K562 (cell line): ENCODE results near the gene ING2. TPM values are rescaled to one million over a fixed set of nuclear protein-coding genes. Genes with fewer than 3 reads are reported as not detected.

ENCODE experiments used
- CAMTA2 ChIP-seq: fragments of 250-450 bp; sonication (Bioruptor Pico); conservative IDR thresholded peaks from 2 replicates; pipeline ENCODE4 v1.5.1; 2022
- CBX3 ChIP-seq, 2 experiments: IDR thresholded peaks; 1 replicate in 1 of 2; 2 replicates in 1 of 2; pipeline ENCODE4 v1.6.1; 2012; ENCODE audit warnings: inconsistent platforms in 2 of 2, low read length in 2 of 2, borderline replicate concordance in 1 of 2, control low read depth in 1 of 2
- EGR1 ChIP-seq: fragments of 450-650 bp; conservative IDR thresholded peaks from 2 replicates; pipeline ENCODE4 v1.6.1; 2017; ENCODE audit warnings: mild to moderate bottlenecking
- FOXJ2 ChIP-seq: fragments of 200-800 bp; sonication (Bioruptor generic); IDR thresholded peaks from 2 replicates; pipeline ENCODE4 v1.6.1; 2016; ENCODE audit warnings: missing genetic modification characterization, missing compliant biosample characterization
- FOXP1 ChIP-seq: sonication (generic); formaldehyde crosslinking; IDR thresholded peaks from 2 replicates; pipeline ENCODE4 v1.8.0; 2022; ENCODE audit warnings: mild to moderate bottlenecking, missing genetic modification reagents
- GTF3C2 ChIP-seq: IDR thresholded peaks from 3 replicates; pipeline ENCODE4 v1.6.1; 2011; ENCODE audit warnings: borderline replicate concordance, mild to moderate bottlenecking, moderate library complexity; ENCODE audit not compliant: insufficient read length; ENCODE audit errors: extremely low read depth
- KLF1 ChIP-seq: fragments of 450-650 bp; IDR thresholded peaks from 2 replicates; pipeline ENCODE4 v1.6.1; 2016; ENCODE audit warnings: missing genetic modification characterization, missing compliant biosample characterization
- MBD1 ChIP-seq: fragments of 250-450 bp; sonication (Bioruptor Pico); IDR thresholded peaks from 2 replicates; pipeline ENCODE4 v1.8.0; 2022; ENCODE audit warnings: inconsistent platforms
- NELFE ChIP-seq: IDR thresholded peaks from 2 replicates; pipeline ENCODE4 v1.6.1; 2011; ENCODE audit warnings: mild to moderate bottlenecking; ENCODE audit not compliant: insufficient read depth, insufficient read length
- NONO ChIP-seq, 2 experiments: fragments of 200-400 bp in 1 of 2; fragments of 450-650 bp in 1 of 2; formaldehyde crosslinking in 1 of 2; IDR thresholded peaks; 2 replicates each; pipeline ENCODE4 v1.6.1; 2017; ENCODE audit warnings: low read depth in 2 of 2, mild to moderate bottlenecking in 2 of 2, moderate library complexity in 2 of 2, low read length in 1 of 2
- PHF8 ChIP-seq: fragments of 200-600 bp; sonication (generic); IDR thresholded peaks from 2 replicates; pipeline ENCODE4 v1.6.1; 2012; ENCODE audit warnings: mixed run types, mild to moderate bottlenecking, inconsistent platforms, low read length, moderate library complexity, borderline replicate concordance
- SMARCB1 ChIP-seq: IDR thresholded peaks from 2 replicates; pipeline ENCODE4 v1.6.1; 2011; ENCODE audit warnings: improper control_type of control experiment, low read depth; ENCODE audit not compliant: insufficient read length
- SRSF9 ChIP-seq: fragments of 200-400 bp; formaldehyde crosslinking; IDR thresholded peaks from 2 replicates; pipeline ENCODE4 v1.6.1; 2017; ENCODE audit warnings: low read depth, low read length, borderline replicate concordance
- TARDBP ChIP-seq: fragments of 450-650 bp; IDR thresholded peaks from 2 replicates; pipeline ENCODE4 v1.6.1; 2016
- THAP7 ChIP-seq: fragments of 250-450 bp; sonication (Bioruptor Pico); IDR thresholded peaks from 2 replicates; pipeline ENCODE4 v1.5.0; 2021
- YY1 ChIP-seq, 3 experiments: IDR thresholded peaks; 2 replicates each; pipeline ENCODE4 v1.6.1; 2011; ENCODE audit warnings: low read length in 2 of 3, mild to moderate bottlenecking in 2 of 3, moderate library complexity in 2 of 3, borderline replicate concordance in 1 of 3, control low read depth in 1 of 3, low read depth in 1 of 3; ENCODE audit not compliant: insufficient read depth in 3 of 3, insufficient replicate concordance in 2 of 3, control insufficient read depth in 1 of 3, insufficient read length in 1 of 3; ENCODE audit errors: extremely low read depth in 1 of 3
- ZNF280A ChIP-seq: fragments of 450-650 bp; IDR thresholded peaks from 2 replicates; pipeline ENCODE4 v1.6.1; 2018; ENCODE audit warnings: mild to moderate bottlenecking, low read depth; ENCODE audit not compliant: partially characterized antibody
- polyA plus RNA-seq, 8 experiments: library from polyadenylated mRNA; depleted of rRNA in 4 of 8; stranded (reverse) in 5 of 8; unstranded in 3 of 8; fragments of >200 nt; fragmentation: Nextera tagmentation in 2 of 8; fragmentation: Illumina TruSeq in 1 of 8; extraction: Ambion mirVana in 2 of 8; extraction: Trizol in 1 of 8; gene quantifications; 2 replicates each; pipeline versions ENCODE4 v1.2.1 to v1.2.3, GENCODE V29; 2011 to 2014; ENCODE audit warnings: inconsistent platforms in 1 of 8, missing spikeins in 1 of 8
- total RNA-seq, 7 experiments: library from RNA; depleted of rRNA in 6 of 7; stranded (reverse); fragments of >200 nt in 6 of 7; fragmentation: Illumina TruSeq in 2 of 7; extraction: Trizol in 2 of 7; gene quantifications; 2 replicates each; pipeline versions ENCODE4 v1.2.1 to v1.2.3, GENCODE V29; 2011 to 2021; ENCODE audit warnings: low replicate concordance in 1 of 7

Gene ING2
- total and polyA plus RNA-seq, 9 of the 15 experiments (the other 6 are each of a cell fraction or from before 2014, with no cell fraction given): 2.9 to 21.4 (median 12.4) TPM

- TF ChIP-seq YY1 (IDR thresholded peaks at IDR 0.05; ENCODE audit: borderline replicate concordance in 1 of 3, control insufficient read depth in 1 of 3, extremely low read depth in 1 of 3, insufficient read depth in 3 of 3, insufficient read length in 1 of 3, insufficient replicate concordance in 2 of 3, low read depth in 1 of 3, low read length in 2 of 3) (peak in 1 of 3 experiments; percentile 8), SRSF9 (no peak), NONO (IDR thresholded peaks at IDR 0.05; ENCODE audit: low read depth in 2 of 2, low read length in 1 of 2) (peak; percentile 79 to 89), SMARCB1 (no peak), CBX3 (IDR thresholded peaks at IDR 0.05; ENCODE audit: borderline replicate concordance in 1 of 2, low read length in 2 of 2) (peak in 1 of 2 experiments; percentile 28; a peak in 1 of 3 replicates), EGR1 (peak; percentile 86), NELFE (no peak), THAP7 (no peak), KLF1 (tag) (peak; percentile 56), GTF3C2 (no peak), CAMTA2 (CRISPR knock-in tag) (no peak), PHF8 (peak; percentile 79; the same call in 1 of the 2 replicates), TARDBP (no peak), FOXJ2 (tag) (no peak), FOXP1 (CRISPR knock-in tag) (peak; percentile 91; the same call in 1 of the 2 replicates), ZNF280A (no peak), MBD1 (CRISPR knock-in tag) (no peak)
These were observed 561 bp upstream of the ING2 start (continued) for GRCh38 chr4:183504064-183504929.
